ENCODE results near the gene EIF4E1B.

The EIF4E1B gene

DNA sequence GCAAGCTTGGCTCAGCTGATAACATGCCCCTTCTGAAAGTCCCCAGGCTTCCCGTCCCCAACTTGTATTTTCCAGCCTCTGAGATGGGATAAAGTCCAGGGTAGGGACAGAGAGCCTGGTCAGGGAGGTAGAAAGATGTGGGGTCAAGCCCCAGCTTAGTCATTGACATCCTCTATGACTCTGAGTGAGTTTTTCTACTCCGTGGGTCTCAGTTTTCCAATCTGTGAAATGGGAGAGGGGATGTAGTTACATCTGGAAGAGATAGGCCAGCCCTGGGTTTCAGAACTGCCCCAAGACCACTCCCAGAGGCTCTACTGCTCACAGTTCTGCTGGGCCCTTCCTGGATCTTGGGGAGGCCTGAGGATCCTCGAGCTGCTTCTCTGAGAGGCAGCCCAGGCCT is 23.6 kb upstream of the EIF4E1B start:
- H3K9me3 ChIP-seq (ENCODE audit: control insufficient read depth, low read length), result no peaks in the 10 kb centered on the region
- H3K27ac ChIP-seq, result no peak overlapping the region
- no peak overlapping the region for H2AFZ ChIP-seq
- no peaks in the 10 kb centered on the region for H3K4me1 ChIP-seq
- H3K27me3 ChIP-seq (ENCODE audit: control insufficient read depth, insufficient read depth, low read length), result no peaks in the 10 kb centered on the region
- H3K4me3 ChIP-seq (ENCODE audit: low read depth, low read length), result no peak overlapping the region
- no peak overlapping the region for H3K4me2 ChIP-seq (ENCODE audit: low read length)
- no peaks in the 10 kb centered on the region for H3K79me2 ChIP-seq
- no peak for TF ChIP-seq CTCF (IDR thresholded peaks at IDR 0.05)
- no peak overlapping the region for H3K9ac ChIP-seq
- no peaks in the 10 kb centered on the region for H3K36me3 ChIP-seq (ENCODE audit: control insufficient read depth, insufficient read depth, low read length)

GRCh38 chr5:176608142-176608705 is 22.3 kb upstream of the EIF4E1B start:
- no peak overlapping the region for H3K4me2 ChIP-seq (ENCODE audit: low read length)
- H3K4me3 ChIP-seq (ENCODE audit: low read depth, low read length), result no peak overlapping the region
- no peak overlapping the region for H2AFZ ChIP-seq
- peaks cover under 1% of the 10 kb centered on the region for H3K4me1 ChIP-seq
- no peak for TF ChIP-seq CTCF (IDR thresholded peaks at IDR 0.05)
- H3K79me2 ChIP-seq, result no peaks in the 10 kb centered on the region
- H3K9ac ChIP-seq, result no peak overlapping the region
- no peaks in the 10 kb centered on the region for H3K27me3 ChIP-seq (ENCODE audit: control insufficient read depth, insufficient read depth, low read length)
- no peaks in the 10 kb centered on the region for H3K36me3 ChIP-seq (ENCODE audit: control insufficient read depth, insufficient read depth, low read length)
- H3K9me3 ChIP-seq (ENCODE audit: control insufficient read depth, low read length), result no peaks in the 10 kb centered on the region
- H3K27ac ChIP-seq, result no peak overlapping the region

DNA sequence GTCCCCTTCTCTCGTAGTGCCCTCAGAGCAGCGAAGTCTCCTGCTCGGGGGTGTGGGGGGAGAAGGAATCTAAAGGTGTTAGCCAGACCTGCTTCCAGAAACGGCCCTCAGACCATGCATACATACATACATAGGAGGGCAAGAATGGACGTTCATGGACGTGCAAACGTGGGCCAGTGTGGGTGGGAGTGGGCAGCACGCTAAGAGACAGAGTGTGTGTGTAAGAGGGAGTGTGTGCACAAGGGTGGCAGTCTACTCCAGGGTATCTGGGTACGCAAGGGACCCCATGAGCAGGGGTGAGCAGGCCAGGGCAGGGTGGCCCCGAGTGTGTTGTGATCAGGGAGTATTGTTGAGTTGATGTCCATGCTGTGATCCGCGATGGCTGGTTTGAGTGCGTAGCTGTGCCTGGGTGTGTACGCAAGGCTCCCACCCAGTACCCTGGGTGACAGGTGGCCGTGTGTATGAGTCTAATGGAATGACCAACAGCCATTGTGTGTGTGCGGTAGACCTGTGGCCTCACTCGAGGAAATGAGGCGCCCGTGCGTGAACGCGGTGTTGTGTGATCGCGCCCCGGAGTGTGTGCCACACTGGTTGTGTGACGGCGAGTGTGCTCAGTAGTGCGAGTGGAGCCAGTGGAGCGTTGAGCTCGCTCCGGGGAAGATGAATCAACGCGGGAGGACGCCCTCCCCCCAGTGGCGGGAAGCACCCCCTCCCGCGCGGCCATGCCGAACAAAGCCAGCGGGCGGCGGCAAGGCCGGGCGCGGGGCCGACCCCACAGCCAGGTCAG is 21.3 kb upstream of the EIF4E1B start:
- Histone ChIP-seq H3K79me2 (no peaks in the 10 kb centered on the region), H3K4me3 (ENCODE audit: low read depth, low read length) (no peak overlapping the region), H3K27me3 (ENCODE audit: control insufficient read depth, insufficient read depth, low read length) (no peaks in the 10 kb centered on the region), H3K4me1 (peaks cover 9% of the 10 kb centered on the region), H2AFZ (peak overlapping the region; percentile 70), H3K9me3 (ENCODE audit: control insufficient read depth, low read length) (no peaks in the 10 kb centered on the region), H3K9ac (no peak overlapping the region), H3K27ac (peak overlapping the region; percentile 11), H3K4me2 (ENCODE audit: low read length) (no peak overlapping the region), H3K36me3 (ENCODE audit: control insufficient read depth, insufficient read depth, low read length) (no peaks in the 10 kb centered on the region)
- TF ChIP-seq CTCF (IDR thresholded peaks at IDR 0.05), result no peak

GRCh38 chr5:176609724-176610434 is 20.6 kb upstream of the EIF4E1B start, which contains the start of gene GPRIN1:
Gene GPRIN1, minus strand, starts transcription at chr5:176610156. Its CDS starts 10,322 bp downstream, at chr5:176599834.
- Histone ChIP-seq H3K79me2 (no peaks in the 10 kb centered on the region), H2AFZ (peak within 1 kb of the TSS; percentile 99), H3K27me3 (ENCODE audit: control insufficient read depth, insufficient read depth, low read length) (no peaks in the 10 kb centered on the region), H3K36me3 (ENCODE audit: control insufficient read depth, insufficient read depth, low read length) (no peaks in the 10 kb centered on the region), H3K9ac (peak within 1 kb of the TSS; percentile 72), H3K4me2 (ENCODE audit: low read length) (peak within 1 kb of the TSS; percentile 73), H3K4me1 (peaks cover 10% of the 10 kb centered on the region), H3K9me3 (ENCODE audit: control insufficient read depth, low read length) (no peaks in the 10 kb centered on the region), H3K27ac (no peak within 1 kb of the TSS), H3K4me3 (ENCODE audit: low read depth, low read length) (peak within 1 kb of the TSS; percentile 38)
- peak; percentile 37 for TF ChIP-seq CTCF (IDR thresholded peaks at IDR 0.05)

Measured in parathyroid adenoma (tissue), 2 donors.